ENCODE data around the gene EMILIN1.
"Not testable (repeated sequence)": the region's sequence is repeated elsewhere in the genome, so short reads cannot be mapped to it uniquely, and the experiment has no call there.

Gene EMILIN1

GRCh38 chr2:27095745-27096651 is 17.6 kb downstream of the EMILIN1 start:
- DNase-seq, result peak; percentile 85

- no peak for DNase-seq
Observed at GRCh38 chr2:27096748-27097297, 18.4 kb downstream of the EMILIN1 start.

- no peak for DNase-seq
Observed at GRCh38 chr2:27097341-27097740, 18.9 kb downstream of the EMILIN1 start.

GRCh38 chr2:27099334-27099955 is 21.0 kb downstream of the EMILIN1 start:
- DNase-seq, result no peak

DNA sequence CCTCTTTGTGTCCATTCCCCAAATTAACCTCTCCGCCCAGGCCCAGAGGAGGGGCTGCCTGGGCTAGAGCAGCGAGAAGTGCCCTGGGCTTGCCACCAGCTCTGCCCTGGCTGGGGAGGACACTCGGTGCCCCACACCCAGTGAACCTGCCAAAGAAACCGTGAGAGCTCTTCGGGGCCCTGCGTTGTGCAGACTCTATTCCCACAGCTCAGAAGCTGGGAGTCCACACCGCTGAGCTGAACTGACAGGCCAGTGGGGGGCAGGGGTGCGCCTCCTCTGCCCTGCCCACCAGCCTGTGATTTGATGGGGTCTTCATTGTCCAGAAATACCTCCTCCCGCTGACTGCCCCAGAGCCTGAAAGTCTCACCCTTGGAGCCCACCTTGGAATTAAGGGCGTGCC is 21.6 kb downstream of the EMILIN1 start:
- DNase-seq, result no peak

DNA sequence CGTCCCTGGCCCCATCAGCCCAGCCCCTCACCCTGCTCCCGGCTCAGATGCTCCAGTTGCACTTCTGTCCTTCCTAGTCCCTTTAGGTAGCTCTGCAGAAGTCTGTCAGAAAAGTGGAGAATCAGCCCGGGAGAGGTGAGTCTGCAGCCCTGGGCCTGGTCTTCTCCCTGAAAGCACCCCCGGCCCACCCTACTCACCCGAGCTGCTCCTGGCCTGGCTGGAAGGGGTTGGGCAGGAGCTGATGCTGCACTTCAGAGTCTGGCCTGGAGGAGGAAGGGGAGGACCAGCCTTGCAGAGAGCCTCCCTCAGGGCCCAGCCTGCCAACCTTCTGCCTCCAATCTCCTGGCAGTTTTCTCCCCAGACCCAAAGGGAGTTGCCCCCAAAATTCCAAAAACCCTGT is 23.9 kb downstream of the EMILIN1 start:
- DNase-seq, result no peak

GRCh38 chr2:27105981-27106380 is 27.6 kb downstream of the EMILIN1 start:
- DNase-seq, result no peak

- DNase-seq, result no peak
Observed at GRCh38 chr2:27108221-27108620, 29.8 kb downstream of the EMILIN1 start.

GRCh38 chr2:27109083-27109482 is 30.7 kb downstream of the EMILIN1 start:
- DNase-seq, result no peak

- DNase-seq, result not testable (repeated sequence)
Observed at GRCh38 chr2:27110603-27111352, 32.4 kb downstream of the EMILIN1 start.

DNA sequence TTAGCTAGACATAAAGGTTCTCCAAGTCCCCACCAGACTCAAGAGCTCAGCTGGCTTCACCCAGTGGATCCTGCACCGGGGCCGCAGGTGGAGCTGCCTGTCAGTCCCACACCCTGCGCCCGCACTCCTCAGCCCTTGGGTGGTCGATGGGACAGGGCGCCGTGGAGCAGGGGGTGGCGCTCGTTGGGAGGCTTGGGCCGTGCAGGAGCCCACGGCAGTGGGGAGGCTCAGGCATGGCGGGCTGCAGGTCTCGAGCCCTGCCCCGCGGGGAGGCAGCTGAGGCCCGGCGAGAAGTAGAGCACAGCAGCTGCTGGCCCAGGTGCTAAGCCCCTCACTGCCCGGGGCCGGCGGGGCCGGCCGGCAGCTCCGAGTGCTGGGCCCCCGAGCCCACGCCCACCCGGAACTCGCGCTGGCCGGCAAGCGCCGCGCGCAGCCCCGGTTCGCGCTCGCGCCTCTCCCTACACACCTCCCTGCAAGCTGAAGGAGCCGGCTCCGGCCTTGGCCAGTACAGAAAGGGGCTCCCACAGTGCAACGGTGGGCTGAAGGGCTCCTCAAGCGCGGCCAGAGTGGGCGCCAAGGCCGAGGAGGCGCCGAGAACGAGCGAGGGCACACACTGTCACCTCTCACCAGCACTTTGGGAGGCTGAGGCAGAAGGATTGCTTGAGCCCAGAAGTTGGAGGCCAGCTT is 33.1 kb downstream of the EMILIN1 start:
- not testable (repeated sequence) for DNase-seq

DNA sequence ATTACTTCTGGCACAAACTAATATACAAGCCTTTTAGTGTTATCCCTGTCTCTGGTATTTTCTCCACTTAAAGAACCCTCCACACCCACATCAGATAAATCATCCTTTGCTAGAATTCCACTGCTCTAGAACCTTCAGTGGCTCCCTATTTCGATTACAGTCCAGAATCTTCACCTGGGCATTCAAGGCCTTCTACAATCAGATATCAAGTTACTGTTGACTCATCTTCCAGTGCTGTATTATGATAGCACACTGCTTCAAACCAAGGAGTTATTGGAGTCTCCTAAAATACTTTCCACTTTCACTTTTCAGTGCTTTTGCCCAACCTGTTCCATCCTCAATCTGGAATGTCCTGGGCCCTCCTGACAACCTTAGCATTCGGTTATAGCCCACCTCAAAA is 37.1 kb downstream of the EMILIN1 start:
- DNase-seq, result no peak

DNA sequence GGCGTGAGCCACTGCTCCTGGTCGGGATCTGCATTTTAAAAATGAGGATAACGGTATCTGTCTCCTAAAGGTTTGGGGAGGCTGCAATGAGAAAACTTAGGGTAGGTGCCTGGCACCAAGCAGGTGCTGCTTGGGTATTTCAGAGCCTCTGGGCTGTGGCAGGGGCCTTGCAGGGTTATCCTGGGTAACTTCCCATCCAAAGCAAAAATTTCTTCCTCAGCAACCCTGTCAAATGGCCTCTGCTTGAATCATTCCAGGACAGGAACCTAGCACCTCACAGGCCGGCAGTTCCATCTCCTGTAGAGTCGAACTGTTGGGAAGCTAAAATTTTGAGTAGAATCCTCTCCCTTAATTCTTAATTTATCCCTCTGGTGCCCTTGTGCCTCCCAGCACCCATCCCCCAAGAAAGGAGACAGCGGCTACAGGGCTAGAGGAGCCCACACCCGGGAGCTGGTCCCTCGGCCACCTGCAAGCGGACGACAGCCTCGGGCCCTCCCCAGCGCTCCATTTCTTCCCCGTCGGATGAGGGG is 39.6 kb downstream of the EMILIN1 start:
- no peak for DNase-seq

DNA sequence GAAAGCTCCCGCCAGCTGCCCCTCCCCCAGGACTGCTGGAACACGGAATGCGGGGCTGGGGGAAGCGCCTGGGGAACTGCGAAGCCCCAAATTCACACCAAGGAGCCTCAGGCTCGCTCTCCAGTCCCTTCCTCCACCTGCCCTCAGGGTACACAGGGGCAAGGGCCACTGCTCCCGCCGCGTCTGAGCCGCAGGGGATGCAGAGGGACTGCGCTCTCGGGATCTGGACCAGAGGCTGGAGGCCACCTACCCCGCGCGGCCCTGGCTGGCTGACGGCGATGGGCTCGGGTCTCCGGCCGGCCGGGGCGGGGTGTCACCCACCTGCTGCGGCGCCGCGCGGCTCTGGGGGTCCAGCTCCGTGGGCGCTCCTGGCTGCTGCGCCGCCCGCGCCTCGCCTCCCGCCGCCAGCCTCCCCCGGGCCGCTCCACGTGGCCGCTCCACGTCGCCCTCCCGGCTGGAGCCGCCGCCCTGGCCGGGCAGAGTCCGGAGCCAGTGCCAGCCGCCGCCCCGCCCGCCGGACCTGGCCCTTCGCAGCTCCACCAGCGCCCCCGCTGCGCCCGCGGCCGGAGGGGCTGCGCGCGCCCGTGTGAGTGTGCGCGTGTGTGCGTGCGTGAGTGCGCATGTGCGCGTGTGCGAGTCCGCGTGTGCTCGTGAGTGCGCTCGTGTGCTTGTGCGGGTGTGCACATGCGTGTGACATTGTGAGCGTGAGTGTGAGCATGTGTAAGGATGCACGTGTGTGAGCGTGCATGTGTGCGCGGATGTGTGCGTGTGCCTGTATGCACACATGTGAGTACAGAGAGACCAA is 40.3 kb downstream of the EMILIN1 start, which contains the start of gene CGREF1:
TSS of gene CGREF1 (minus strand) at position 604 of the 805 bp plus-strand sequence. CDS start 14,762 bp downstream, outside the sequence.
- DNase-seq, result peak; percentile 63

DNA sequence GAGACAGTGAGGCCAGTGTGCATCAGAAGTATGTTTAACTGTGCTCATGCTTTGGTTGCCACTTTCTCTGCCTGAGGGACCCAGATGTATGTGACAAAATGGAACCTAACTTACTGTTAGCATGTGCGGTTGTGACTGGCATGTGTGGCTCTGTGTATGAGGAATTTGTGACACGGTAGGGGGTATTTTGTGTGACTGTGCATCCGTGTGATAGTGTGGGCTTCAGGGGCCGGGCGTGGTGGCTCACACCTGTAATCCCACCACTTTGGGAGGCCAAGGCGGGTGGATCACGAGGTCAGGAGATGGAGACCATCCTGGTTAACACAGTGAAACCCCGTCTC is 40.9 kb downstream of the EMILIN1 start:
- peak; percentile 52 for DNase-seq

DNA sequence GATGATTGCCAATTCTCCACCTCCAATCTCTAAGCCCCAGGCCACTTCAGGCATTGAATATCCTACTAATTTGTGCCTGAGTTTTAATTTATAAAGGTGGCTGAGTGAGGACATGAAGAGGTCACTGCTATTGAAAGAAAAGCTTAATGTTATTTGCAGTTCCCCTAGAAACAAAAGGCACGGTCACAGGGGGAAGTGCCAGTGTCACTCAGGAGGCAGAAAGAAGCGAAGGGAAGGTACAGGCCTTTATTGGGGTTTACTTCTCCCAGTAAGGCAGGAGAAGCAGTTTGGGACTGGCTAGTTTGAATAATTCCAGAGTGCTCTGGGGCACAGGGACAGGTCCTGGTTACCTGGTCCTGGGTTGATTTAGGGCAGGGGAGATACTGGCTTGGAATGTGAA is 43.5 kb downstream of the EMILIN1 start:
- DNase-seq, result no peak

GRCh38 chr2:27122791-27123190 is 44.4 kb downstream of the EMILIN1 start:
- DNase-seq, result no peak

- peak; percentile 51 for DNase-seq
Observed at GRCh38 chr2:27123302-27124150, 45.1 kb downstream of the EMILIN1 start, which contains the start of gene ABHD1. ABHD1 (plus strand) TSS chr2:27123815; CDS start chr2:27123949, 134 bp downstream.

DNA sequence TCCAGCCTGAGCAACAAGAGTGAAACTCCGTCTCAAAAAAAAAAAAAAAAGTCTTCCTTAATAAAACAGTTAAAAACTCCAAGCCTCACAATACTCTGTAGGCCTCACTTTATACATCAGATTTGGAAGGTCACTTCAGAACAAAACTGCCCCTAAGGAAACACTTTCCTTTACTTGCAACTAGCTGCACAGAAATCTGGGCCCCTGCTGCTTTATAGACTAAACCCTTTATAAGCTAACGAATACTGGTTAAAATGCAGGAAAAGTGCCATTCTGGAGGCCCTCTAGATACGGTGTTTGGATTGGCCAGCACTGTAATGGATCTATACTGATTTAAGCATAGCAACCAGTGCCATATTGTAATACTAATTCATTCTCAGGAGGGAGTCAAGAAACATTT is 46.7 kb downstream of the EMILIN1 start:
- no peak for DNase-seq

DNA sequence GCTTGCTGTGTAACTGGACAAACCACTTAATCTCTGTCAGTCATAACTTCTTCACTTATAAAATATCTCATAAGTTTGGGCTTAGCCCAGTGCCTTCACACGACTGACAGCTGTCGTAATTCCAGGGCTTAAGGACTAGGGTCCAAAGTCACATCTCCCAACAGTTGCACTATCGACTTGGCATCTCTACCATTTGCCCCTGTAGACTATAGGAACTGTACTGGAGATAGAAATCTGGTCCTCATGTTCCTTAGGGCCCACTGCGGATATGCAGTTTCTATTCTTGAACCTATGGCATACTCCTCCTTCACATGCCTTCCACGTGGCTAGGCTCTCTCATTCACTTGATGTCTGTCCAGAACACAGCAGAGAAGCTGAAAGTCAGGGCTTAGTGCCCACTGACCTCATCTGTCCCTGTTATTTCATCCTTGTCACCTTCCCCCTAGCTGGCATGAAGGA is 47.9 kb downstream of the EMILIN1 start:
- peak; percentile 29 for DNase-seq
